Measurements from ENCODE around the gene UNC13D. TPM values are rescaled to one million over a fixed set of nuclear protein-coding genes. Genes with fewer than 3 reads are reported as not detected.
A peak's percentile ranks its signal among the peaks of the same experiment; 100 is the strongest.

UNC13D gene
- total and polyA plus RNA-seq, 7 donors: 1.7 to 12.8 (median 5.1) TPM

- ATAC-seq (no peak), DNase-seq (no peak)
- intact Hi-C loops (cut with DNase I): no loop called here
Measured at GRCh38 chr17:75822119-75822799, 21.9 kb downstream of the UNC13D start.

GRCh38 chr17:75821552-75821951 lies 22.7 kb downstream of the UNC13D start:
- DNase-seq (no peak), ATAC-seq (no peak)
- no peak overlapping the region for H3K4me3 ChIP-seq
- H3K4me1 ChIP-seq: no peaks in the 10 kb centered on the region
- intact Hi-C loops (cut with DNase I): no loop called here
- peaks cover 7 to 91% of the 10 kb centered on the region in 2 donors for H3K36me3 ChIP-seq (ENCODE audit: insufficient read depth in 1 of 2, low read depth in 1 of 2)
- no peaks in the 10 kb centered on the region for H3K9me3 ChIP-seq
- H3K27ac ChIP-seq: no peak overlapping the region
- TF ChIP-seq CTCF (IDR thresholded peaks at IDR 0.05): no peak
- WGBS, 3 donors: 90 to 94% (median 90%) methylated on average over 7 of the region's 7 CpGs
- H3K27me3 ChIP-seq (ENCODE audit: insufficient read depth in 3 of 3, low read length in 2 of 3): no peaks in the 10 kb centered on the region

More at GRCh38 chr17:75822119-75822799, 21.9 kb downstream of the UNC13D start:
- Histone ChIP-seq H3K36me3 (ENCODE audit: insufficient read depth in 1 of 2, low read depth in 1 of 2) (peaks cover 7 to 84% of the 10 kb centered on the region in 2 donors), H3K9me3 (no peaks in the 10 kb centered on the region), H3K4me3 (no peak overlapping the region), H3K27me3 (ENCODE audit: insufficient read depth in 3 of 3, low read length in 2 of 3) (no peaks in the 10 kb centered on the region), H3K27ac (no peak overlapping the region), H3K4me1 (peaks cover 4% of the 10 kb centered on the region)
- 65 to 70% (median 67%) methylated on average over 18 of the region's 18 CpGs for WGBS, 3 donors
- TF ChIP-seq CTCF (IDR thresholded peaks at IDR 0.05): no peak

- Histone ChIP-seq H3K4me1 (no peaks in the 10 kb centered on the region), H3K36me3 (ENCODE audit: insufficient read depth in 1 of 2, low read depth in 1 of 2) (peaks cover 7 to 99% of the 10 kb centered on the region in 2 donors)
- intact Hi-C loops (cut with DNase I): no loop called here
Measured at GRCh38 chr17:75820094-75821080, 23.8 kb downstream of the UNC13D start.

GRCh38 chr17:75819678-75820077 lies 24.5 kb downstream of the UNC13D start:
- no peak overlapping the region for H3K4me3 ChIP-seq
- no peaks in the 10 kb centered on the region for H3K4me1 ChIP-seq
- ATAC-seq (no peak), DNase-seq (peak in 1 of 2 donors; percentile 38)
- TF ChIP-seq CTCF (IDR thresholded peaks at IDR 0.05): no peak
- peaks cover 7 to 99% of the 10 kb centered on the region in 2 donors for H3K36me3 ChIP-seq (ENCODE audit: insufficient read depth in 1 of 2, low read depth in 1 of 2)
- no peak overlapping the region for H3K27ac ChIP-seq
- no peaks in the 10 kb centered on the region for H3K9me3 ChIP-seq
- 85 to 90% (median 87%) methylated on average over 16 of the region's 16 CpGs for WGBS, 3 donors
- no peaks in the 10 kb centered on the region for H3K27me3 ChIP-seq (ENCODE audit: insufficient read depth in 3 of 3, low read length in 2 of 3)
- intact Hi-C loops (cut with DNase I): no loop called here

More at GRCh38 chr17:75820094-75821080, 23.8 kb downstream of the UNC13D start:
- no peaks in the 10 kb centered on the region for H3K27me3 ChIP-seq (ENCODE audit: insufficient read depth in 3 of 3, low read length in 2 of 3)
- ATAC-seq (no peak), DNase-seq (peak in 1 of 2 donors; percentile 23)
- H3K27ac ChIP-seq: no peak overlapping the region
- no peak overlapping the region for H3K4me3 ChIP-seq
- TF ChIP-seq CTCF (IDR thresholded peaks at IDR 0.05): no peak
- no peaks in the 10 kb centered on the region for H3K9me3 ChIP-seq
- WGBS, 3 donors: 83 to 85% (median 85%) methylated on average over 21 of the region's 21 CpGs
